ENCODE results near the gene BCL3. TPM values are rescaled to one million over a fixed set of nuclear protein-coding genes. Genes with fewer than 3 reads are reported as not detected.

The BCL3 gene
- total and polyA plus RNA-seq, 2 of the 13 experiments (the other 11 are each of a cell fraction or from before 2014, with no cell fraction given), result 2.3 to 4.0 TPM

DNA sequence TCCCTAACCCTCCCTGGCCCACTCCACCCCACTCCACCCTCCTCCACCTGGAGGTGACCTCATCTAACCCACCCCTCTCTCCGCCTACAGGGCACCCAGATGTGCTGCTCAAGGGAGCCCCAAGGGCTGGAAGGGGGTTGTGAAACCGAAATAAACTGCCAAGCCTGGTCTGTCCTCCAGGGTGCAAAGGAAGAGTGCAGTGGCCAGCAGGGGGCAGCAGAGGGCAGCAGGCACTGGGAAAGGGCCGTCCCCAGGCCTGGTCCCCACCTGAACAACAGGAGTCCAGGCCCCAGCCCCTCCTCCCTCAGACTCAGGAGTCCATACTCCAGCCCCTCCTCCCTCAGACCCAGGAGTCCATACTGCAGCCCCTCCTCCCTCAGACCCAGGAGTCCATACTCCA is 52.0 kb downstream of the BCL3 start (continued):
- TF ChIP-seq, protein P1, sequence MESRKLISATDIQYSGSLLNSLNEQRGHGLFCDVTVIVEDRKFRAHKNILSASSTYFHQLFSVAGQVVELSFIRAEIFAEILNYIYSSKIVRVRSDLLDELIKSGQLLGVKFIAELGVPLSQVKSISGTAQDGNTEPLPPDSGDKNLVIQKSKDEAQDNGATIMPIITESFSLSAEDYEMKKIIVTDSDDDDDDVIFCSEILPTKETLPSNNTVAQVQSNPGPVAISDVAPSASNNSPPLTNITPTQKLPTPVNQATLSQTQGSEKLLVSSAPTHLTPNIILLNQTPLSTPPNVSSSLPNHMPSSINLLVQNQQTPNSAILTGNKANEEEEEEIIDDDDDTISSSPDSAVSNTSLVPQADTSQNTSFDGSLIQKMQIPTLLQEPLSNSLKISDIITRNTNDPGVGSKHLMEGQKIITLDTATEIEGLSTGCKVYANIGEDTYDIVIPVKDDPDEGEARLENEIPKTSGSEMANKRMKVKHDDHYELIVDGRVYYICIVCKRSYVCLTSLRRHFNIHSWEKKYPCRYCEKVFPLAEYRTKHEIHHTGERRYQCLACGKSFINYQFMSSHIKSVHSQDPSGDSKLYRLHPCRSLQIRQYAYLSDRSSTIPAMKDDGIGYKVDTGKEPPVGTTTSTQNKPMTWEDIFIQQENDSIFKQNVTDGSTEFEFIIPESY (CRISPR knock-in tag; IDR thresholded peaks at IDR 0.05), result no peak; the same call in 1 of the 2 replicates
- TF ChIP-seq KDM5B (CRISPR knock-in tag; IDR thresholded peaks at IDR 0.05; ENCODE audit: borderline replicate concordance), result peak; percentile 53; the same call in 1 of the 2 replicates
- TF ChIP-seq NFYB (CRISPR knock-in tag; IDR thresholded peaks at IDR 0.05), result no peak
- no peak for TF ChIP-seq NCOR1 (IDR thresholded peaks at IDR 0.05; ENCODE audit: borderline replicate concordance, low read length)
- TF ChIP-seq, protein P2, sequence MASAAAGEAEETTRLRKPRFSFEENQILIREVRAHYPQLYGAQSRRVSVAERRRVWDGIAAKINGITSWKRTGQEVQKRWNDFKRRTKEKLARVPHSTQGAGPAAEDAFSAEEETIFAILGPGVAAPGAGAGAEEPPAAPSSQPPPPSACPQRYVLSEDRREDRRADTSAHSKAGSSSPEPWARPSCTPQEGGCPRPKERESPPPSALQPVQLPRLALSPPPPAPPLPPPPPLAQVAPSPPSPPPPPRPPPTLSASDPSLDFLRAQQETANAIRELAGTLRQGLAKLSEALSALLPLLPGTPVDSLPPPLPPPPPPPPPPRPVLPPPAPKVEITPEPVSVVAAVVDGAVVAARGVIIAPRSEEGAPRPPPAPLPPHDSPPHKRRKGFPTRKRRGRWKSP (CRISPR knock-in tag; IDR thresholded peaks at IDR 0.05), result no peak
- TF ChIP-seq TOPORS (CRISPR knock-in tag; IDR thresholded peaks at IDR 0.05), result no peak
- no peak for TF ChIP-seq ZNF343 (CRISPR knock-in tag; IDR thresholded peaks at IDR 0.05)
- TF ChIP-seq ZNF232 (CRISPR knock-in tag; IDR thresholded peaks at IDR 0.05; ENCODE audit: borderline replicate concordance), result no peak
- no peak for TF ChIP-seq FOXP1 (IDR thresholded peaks at IDR 0.05)
- peak; percentile 21; the same call in 1 of the 2 replicates for TF ChIP-seq FOXP1 (CRISPR knock-in tag; IDR thresholded peaks at IDR 0.05)
- peak; percentile 90 for TF ChIP-seq RAD21 (CRISPR knock-in tag; IDR thresholded peaks at IDR 0.05)
- TF ChIP-seq, protein P3, sequence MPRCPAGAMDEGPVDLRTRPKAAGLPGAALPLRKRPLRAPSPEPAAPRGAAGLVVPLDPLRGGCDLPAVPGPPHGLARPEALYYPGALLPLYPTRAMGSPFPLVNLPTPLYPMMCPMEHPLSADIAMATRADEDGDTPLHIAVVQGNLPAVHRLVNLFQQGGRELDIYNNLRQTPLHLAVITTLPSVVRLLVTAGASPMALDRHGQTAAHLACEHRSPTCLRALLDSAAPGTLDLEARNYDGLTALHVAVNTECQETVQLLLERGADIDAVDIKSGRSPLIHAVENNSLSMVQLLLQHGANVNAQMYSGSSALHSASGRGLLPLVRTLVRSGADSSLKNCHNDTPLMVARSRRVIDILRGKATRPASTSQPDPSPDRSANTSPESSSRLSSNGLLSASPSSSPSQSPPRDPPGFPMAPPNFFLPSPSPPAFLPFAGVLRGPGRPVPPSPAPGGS (CRISPR knock-in tag; IDR thresholded peaks at IDR 0.05), result no peak
- TF ChIP-seq SMAD1 (CRISPR knock-in tag; IDR thresholded peaks at IDR 0.05; ENCODE audit: borderline replicate concordance, low read depth), result no peak
- TF ChIP-seq YY1 (IDR thresholded peaks at IDR 0.05; ENCODE audit: insufficient read depth, insufficient replicate concordance, low read depth, low read length), result peak; percentile 55
- TF ChIP-seq SMAD3 (CRISPR knock-in tag; IDR thresholded peaks at IDR 0.05), result peak; percentile 35; the same call in 1 of the 2 replicates
- TF ChIP-seq MBNL3 (CRISPR knock-in tag; conservative IDR thresholded peaks at IDR 0.05), result no peak
- no peak for TF ChIP-seq MZF1 (CRISPR knock-in tag; IDR thresholded peaks at IDR 0.05; ENCODE audit: borderline replicate concordance)
- no peak for TF ChIP-seq HNRNPK (IDR thresholded peaks at IDR 0.05; ENCODE audit: low read depth, low read length, poor library complexity, severe bottlenecking)
- TF ChIP-seq, protein P4, sequence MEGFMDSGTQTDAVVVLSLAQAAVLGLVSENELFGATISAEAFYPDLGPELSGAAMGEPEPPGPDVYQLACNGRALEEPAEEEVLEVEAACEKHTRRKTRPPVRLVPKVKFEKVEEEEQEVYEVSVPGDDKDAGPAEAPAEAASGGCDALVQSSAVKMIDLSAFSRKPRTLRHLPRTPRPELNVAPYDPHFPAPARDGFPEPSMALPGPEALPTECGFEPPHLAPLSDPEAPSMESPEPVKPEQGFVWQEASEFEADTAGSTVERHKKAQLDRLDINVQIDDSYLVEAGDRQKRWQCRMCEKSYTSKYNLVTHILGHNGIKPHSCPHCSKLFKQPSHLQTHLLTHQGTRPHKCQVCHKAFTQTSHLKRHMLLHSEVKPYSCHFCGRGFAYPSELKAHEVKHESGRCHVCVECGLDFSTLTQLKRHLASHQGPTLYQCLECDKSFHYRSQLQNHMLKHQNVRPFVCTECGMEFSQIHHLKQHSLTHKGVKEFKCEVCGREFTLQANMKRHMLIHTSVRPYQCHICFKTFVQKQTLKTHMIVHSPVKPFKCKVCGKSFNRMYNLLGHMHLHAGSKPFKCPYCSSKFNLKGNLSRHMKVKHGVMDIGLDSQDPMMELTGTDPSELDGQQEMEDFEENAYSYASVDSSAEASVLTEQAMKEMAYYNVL (CRISPR knock-in tag; IDR thresholded peaks at IDR 0.05; ENCODE audit: borderline replicate concordance), result no peak; the same call in 1 of the 2 replicates
- TF ChIP-seq NPAS2 (CRISPR knock-in tag; IDR thresholded peaks at IDR 0.05; ENCODE audit: borderline replicate concordance), result no peak
- TF ChIP-seq, protein P5, sequence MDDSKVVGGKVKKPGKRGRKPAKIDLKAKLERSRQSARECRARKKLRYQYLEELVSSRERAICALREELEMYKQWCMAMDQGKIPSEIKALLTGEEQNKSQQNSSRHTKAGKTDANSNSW (CRISPR knock-in tag; IDR thresholded peaks at IDR 0.05; ENCODE audit: borderline replicate concordance), result no peak
- TF ChIP-seq ZNF7 (CRISPR knock-in tag; IDR thresholded peaks at IDR 0.05), result no peak
- TF ChIP-seq NCOA1 (CRISPR knock-in tag; IDR thresholded peaks at IDR 0.05), result no peak
- no peak for TF ChIP-seq CBX1 (IDR thresholded peaks at IDR 0.05; ENCODE audit: low read depth)
- TF ChIP-seq BRD4 (CRISPR knock-in tag; IDR thresholded peaks at IDR 0.05), result no peak
- peak; percentile 71; the same call in 1 of the 2 replicates for TF ChIP-seq SP5 (CRISPR knock-in tag; IDR thresholded peaks at IDR 0.05; ENCODE audit: borderline replicate concordance, low read depth)
